Smooth muscle cell (in vitro differentiated cells): ENCODE data around the gene NINJ2. TPM values are rescaled to one million over a fixed set of nuclear protein-coding genes. Genes with fewer than 3 reads are reported as not detected.

ENCODE experiments used
- DNase-seq: peaks from one replicate; lab custom pipeline; 2025; ENCODE audit not compliant: unreplicated experiment; lab: John Stamatoyannopoulos, UW
- H2AFZ ChIP-seq: fragments of 200-600 bp; sonication (generic); 2 replicates; pipeline ENCODE4 v1.6.0; 2016; ENCODE audit warnings: antibody characterized with exemption, low read depth, mild to moderate bottlenecking
- H3F3A ChIP-seq: fragments of 200-600 bp; sonication (generic); 2 replicates; pipeline ENCODE4 v1.6.0; 2017; ENCODE audit warnings: antibody characterized with exemption, low read depth
- H3K27ac ChIP-seq: fragments of 200-600 bp; sonication (generic); 2 replicates; pipeline ENCODE4 v1.5.1; 2016; ENCODE audit warnings: low read depth, mild to moderate bottlenecking
- H3K27me3 ChIP-seq: fragments of 200-600 bp; sonication (generic); 2 replicates; pipeline ENCODE4 v1.6.1; 2016; ENCODE audit warnings: low read depth, mild to moderate bottlenecking
- H3K36me3 ChIP-seq: fragments of 200-600 bp; sonication (generic); 2 replicates; pipeline ENCODE4 v1.5.1; 2016; ENCODE audit warnings: low read depth
- H3K4me1 ChIP-seq: fragments of 200-600 bp; sonication (generic); 2 replicates; pipeline ENCODE4 v1.5.1; 2016; ENCODE audit warnings: low read depth
- H3K4me2 ChIP-seq: fragments of 200-600 bp; sonication (generic); 2 replicates; pipeline ENCODE4 v1.6.0; 2016; ENCODE audit warnings: mild to moderate bottlenecking
- H3K4me3 ChIP-seq: fragments of 200-600 bp; sonication (generic); 2 replicates; pipeline ENCODE4 v1.5.1; 2016; ENCODE audit warnings: mild to moderate bottlenecking
- H3K79me2 ChIP-seq: fragments of 200-600 bp; sonication (generic); 2 replicates; pipeline ENCODE4 v1.6.0; 2016; ENCODE audit warnings: low read depth, mild to moderate bottlenecking
- H3K9ac ChIP-seq: fragments of 200-600 bp; sonication (generic); 2 replicates; pipeline ENCODE4 v1.6.0; 2016; ENCODE audit warnings: low read depth
- H3K9me3 ChIP-seq: fragments of 200-600 bp; sonication (generic); replicated peaks from 2 replicates; pipeline ENCODE4 v1.5.1; 2016; ENCODE audit warnings: low read depth
- H4K20me1 ChIP-seq: fragments of 200-600 bp; sonication (generic); 2 replicates; pipeline ENCODE4 v1.6.0; 2016; ENCODE audit warnings: low read depth
- WGBS: methylation state at CpG from one replicate; pipeline ENCODE4 v1.1.7; 2016; ENCODE audit warnings: low lambda C conversion rate; 5-methylcytosine and 5-hydroxymethylcytosine counted together
- polyA plus RNA-seq: library from polyadenylated mRNA; unstranded; fragments of >200 nt; fragmentation: Nextera tagmentation; extraction: Ambion mirVana; gene quantifications from 2 replicates; pipeline ENCODE4 v1.2.1, GENCODE V29; 2016
- total RNA-seq: library from RNA; depleted of rRNA; stranded (reverse); fragments of >200 nt; gene quantifications from 2 replicates; pipeline ENCODE4 v1.2.3, GENCODE V29; 2014
- TF ChIP-seq, protein P1 (sequence below): fragments of 200-600 bp; sonication (generic); IDR thresholded peaks from 2 replicates; pipeline ENCODE4 v1.5.1; 2017; ENCODE audit warnings: borderline replicate concordance, mild to moderate bottlenecking, antibody characterized with exemption; ENCODE audit not compliant: insufficient read depth, poor library complexity, severe bottlenecking

The NINJ2 gene
- total and polyA plus RNA-seq, 2 experiments from 2014 or later = 4.2 to 12.1 TPM

DNA sequence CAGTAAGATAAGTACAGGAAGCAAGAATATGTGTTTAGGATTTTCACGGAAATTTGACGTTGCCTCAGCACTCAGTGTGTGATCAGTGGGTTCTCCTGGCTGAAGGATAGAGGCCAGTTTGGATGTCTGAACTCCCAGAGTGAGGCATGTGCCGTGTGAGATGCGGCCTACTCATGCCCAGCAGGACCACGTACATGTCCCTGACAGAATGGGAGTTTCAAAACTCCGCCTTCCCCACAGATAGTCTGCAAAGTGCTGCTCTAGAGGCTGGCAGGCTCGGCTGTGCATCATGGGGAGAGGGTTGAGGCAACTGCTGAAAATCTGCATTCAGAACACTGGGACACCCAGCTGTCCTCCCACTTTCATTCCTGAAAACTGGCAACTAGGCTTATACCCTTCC is 58.3 kb downstream of the NINJ2 start:
- H3K36me3 ChIP-seq = no peaks in the 10 kb centered on the region
- no peak overlapping the region for H3K4me3 ChIP-seq
- no peaks in the 10 kb centered on the region for H3K9me3 ChIP-seq
- H3K27me3 ChIP-seq = no peaks in the 10 kb centered on the region
- H3K9ac ChIP-seq = no peak overlapping the region
- no peaks in the 10 kb centered on the region for H4K20me1 ChIP-seq
- no peaks in the 10 kb centered on the region for H3K4me1 ChIP-seq
- no peak overlapping the region for H3K27ac ChIP-seq
- no peak overlapping the region for H3K4me2 ChIP-seq
- 72% methylated on average over 7 of the region's 7 CpGs for WGBS
- no peaks in the 10 kb centered on the region for H3F3A ChIP-seq
- TF ChIP-seq, protein P1, sequence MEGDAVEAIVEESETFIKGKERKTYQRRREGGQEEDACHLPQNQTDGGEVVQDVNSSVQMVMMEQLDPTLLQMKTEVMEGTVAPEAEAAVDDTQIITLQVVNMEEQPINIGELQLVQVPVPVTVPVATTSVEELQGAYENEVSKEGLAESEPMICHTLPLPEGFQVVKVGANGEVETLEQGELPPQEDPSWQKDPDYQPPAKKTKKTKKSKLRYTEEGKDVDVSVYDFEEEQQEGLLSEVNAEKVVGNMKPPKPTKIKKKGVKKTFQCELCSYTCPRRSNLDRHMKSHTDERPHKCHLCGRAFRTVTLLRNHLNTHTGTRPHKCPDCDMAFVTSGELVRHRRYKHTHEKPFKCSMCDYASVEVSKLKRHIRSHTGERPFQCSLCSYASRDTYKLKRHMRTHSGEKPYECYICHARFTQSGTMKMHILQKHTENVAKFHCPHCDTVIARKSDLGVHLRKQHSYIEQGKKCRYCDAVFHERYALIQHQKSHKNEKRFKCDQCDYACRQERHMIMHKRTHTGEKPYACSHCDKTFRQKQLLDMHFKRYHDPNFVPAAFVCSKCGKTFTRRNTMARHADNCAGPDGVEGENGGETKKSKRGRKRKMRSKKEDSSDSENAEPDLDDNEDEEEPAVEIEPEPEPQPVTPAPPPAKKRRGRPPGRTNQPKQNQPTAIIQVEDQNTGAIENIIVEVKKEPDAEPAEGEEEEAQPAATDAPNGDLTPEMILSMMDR = no peak
- DNase-seq = no peak
- no peak overlapping the region for H2AFZ ChIP-seq
- no peaks in the 10 kb centered on the region for H3K79me2 ChIP-seq

DNA sequence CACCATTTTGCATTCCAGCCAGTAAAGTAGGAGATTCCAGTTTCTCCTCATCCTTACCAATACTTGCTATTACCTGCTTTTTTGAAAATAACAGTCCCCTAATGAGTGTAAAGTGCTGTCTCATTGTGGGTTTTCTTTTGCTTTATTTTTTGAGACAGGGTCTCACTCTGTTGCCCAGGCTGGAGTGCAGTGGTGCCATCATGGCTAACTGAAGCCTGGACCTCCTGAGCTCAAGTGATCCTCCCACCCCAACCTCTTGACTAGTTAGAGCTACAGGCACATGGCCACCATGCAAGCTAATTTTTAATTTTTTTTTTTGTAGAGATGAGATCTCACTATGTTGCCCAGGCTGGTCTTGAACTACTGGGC is 60.6 kb downstream of the NINJ2 start:
- no peaks in the 10 kb centered on the region for H3F3A ChIP-seq
- no peak overlapping the region for H3K9ac ChIP-seq
- H3K4me3 ChIP-seq = no peak overlapping the region
- H4K20me1 ChIP-seq = no peaks in the 10 kb centered on the region
- no peaks in the 10 kb centered on the region for H3K4me1 ChIP-seq
- no peaks in the 10 kb centered on the region for H3K27me3 ChIP-seq
- no peak overlapping the region for H3K4me2 ChIP-seq
- H3K36me3 ChIP-seq = no peaks in the 10 kb centered on the region
- H2AFZ ChIP-seq = no peak overlapping the region
- no peaks in the 10 kb centered on the region for H3K9me3 ChIP-seq
- TF ChIP-seq, protein P1 = no peak
- DNase-seq = no peak
- no peaks in the 10 kb centered on the region for H3K79me2 ChIP-seq
- H3K27ac ChIP-seq = no peak overlapping the region

DNA sequence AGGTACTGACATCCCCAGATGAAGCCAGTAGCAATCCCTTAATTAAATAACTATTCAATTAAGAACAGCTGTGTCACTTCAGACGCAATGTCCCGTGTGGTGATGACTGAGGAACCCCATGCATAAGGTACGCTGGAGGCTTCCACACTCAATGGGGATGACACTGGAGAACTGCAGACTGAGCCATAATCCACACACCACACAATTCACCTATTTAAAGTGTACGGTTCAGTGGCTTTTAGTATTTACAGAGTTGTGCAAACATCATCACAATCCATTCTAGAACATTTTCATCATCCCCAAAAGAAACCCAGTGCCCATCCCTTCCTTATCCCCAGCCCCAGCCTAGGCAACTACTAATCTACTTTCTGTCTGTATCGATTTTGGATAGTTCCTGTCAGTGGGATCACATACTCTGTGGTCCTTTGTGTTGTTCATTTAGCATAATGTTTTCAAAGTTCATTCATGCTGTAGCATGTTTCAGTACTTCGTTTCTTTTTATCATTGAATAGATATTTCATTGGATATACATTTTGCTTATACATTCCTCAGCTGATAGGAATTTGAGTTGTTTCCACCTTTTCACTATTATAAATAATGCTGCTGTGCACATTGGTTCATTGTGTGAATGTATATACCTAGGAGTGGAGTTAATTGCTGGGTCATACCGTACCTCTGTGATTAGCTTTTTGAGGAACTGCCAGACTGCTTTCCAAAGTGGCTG is 61.1 kb downstream of the NINJ2 start:
- DNase-seq = no peak
- no peaks in the 10 kb centered on the region for H3F3A ChIP-seq
- WGBS = 81% methylated on average over 7 of the region's 7 CpGs
- H3K27me3 ChIP-seq = no peaks in the 10 kb centered on the region
- no peak overlapping the region for H2AFZ ChIP-seq
- TF ChIP-seq, protein P1 = no peak
- no peak overlapping the region for H3K9ac ChIP-seq
- no peak overlapping the region for H3K27ac ChIP-seq
- no peaks in the 10 kb centered on the region for H3K4me1 ChIP-seq
- H3K4me3 ChIP-seq = no peak overlapping the region
- no peaks in the 10 kb centered on the region for H3K79me2 ChIP-seq
- H3K9me3 ChIP-seq = no peaks in the 10 kb centered on the region
- H3K36me3 ChIP-seq = no peaks in the 10 kb centered on the region
- H4K20me1 ChIP-seq = no peaks in the 10 kb centered on the region
- no peak overlapping the region for H3K4me2 ChIP-seq

DNA sequence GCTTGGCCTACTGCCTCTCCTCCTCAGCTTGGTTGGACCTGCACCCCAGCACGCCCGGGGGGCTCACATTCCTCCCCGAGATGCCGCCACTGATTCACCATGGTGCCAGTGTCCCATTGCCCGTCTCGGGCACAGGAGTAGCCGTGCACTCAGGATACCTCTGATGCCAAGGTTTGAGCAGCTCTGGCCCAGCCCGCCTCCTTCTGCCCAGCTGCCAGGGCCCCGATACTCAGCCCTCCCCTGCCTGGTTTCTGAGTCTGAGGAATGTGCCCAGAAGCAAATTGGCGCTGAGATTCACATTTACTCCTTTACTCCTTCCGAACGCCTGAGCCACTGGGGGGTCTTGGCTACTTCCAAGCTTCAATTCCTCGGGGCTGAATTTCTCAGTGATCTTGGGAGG is 63.5 kb downstream of the NINJ2 start:
- WGBS = 89% methylated on average over 13 of the region's 13 CpGs
- TF ChIP-seq, protein P1 = no peak
- no peak overlapping the region for H3K9ac ChIP-seq

More for the DNA sequence above, 63.5 kb downstream of the NINJ2 start:
- Histone ChIP-seq H3K4me3 (no peak overlapping the region), H3K4me2 (no peak overlapping the region), H4K20me1 (no peaks in the 10 kb centered on the region), H3K27me3 (no peaks in the 10 kb centered on the region), H2AFZ (no peak overlapping the region), H3K27ac (no peak overlapping the region), H3K9me3 (no peaks in the 10 kb centered on the region), H3K79me2 (no peaks in the 10 kb centered on the region), H3K4me1 (no peaks in the 10 kb centered on the region), H3F3A (no peaks in the 10 kb centered on the region), H3K36me3 (no peaks in the 10 kb centered on the region)
- no peak for DNase-seq
